AG04450 (cell line): ENCODE results near the gene C2CD2. TPM values are rescaled to one million over a fixed set of nuclear protein-coding genes. Genes with fewer than 3 reads are reported as not detected.

ENCODE experiments used
- CTCF ChIA-PET: fragments of 300-600, 350-600 bp; formaldehyde crosslinking; extraction: SDS; loops from one replicate; lab custom pipeline; 2022; ENCODE audit warnings: antibody characterized with exemption, inconsistent platforms; lab: Charles Lee
- POLR2A ChIA-PET: fragments of 350-600 bp; formaldehyde crosslinking; extraction: SDS; loops from one replicate; lab custom pipeline; 2021; ENCODE audit warnings: antibody characterized with exemption, inconsistent platforms; lab: Yijun Ruan, JAX
- DNase-seq: peaks from one replicate; pipeline ENCODE4 v3.0.0-alpha.2; 2011; ENCODE audit warnings: low read depth, low spot score
- H3K27ac ChIP-seq: one replicate; pipeline ENCODE4 v1.5.1; 2012; ENCODE audit warnings: low read depth, low read length, control low read depth
- H3K27me3 ChIP-seq: one replicate; pipeline ENCODE4 v1.6.0; 2012; ENCODE audit warnings: low read length; ENCODE audit not compliant: control insufficient read depth, insufficient read depth
- H3K4me3 ChIP-seq: 2 replicates; pipeline ENCODE4 v1.5.1; 2011; ENCODE audit warnings: mild to moderate bottlenecking, low read depth, low read length, control low read depth
- H3K9me3 ChIP-seq: 2 replicates; pipeline ENCODE4 v1.5.1; 2012; ENCODE audit warnings: low read length; ENCODE audit not compliant: control insufficient read depth, insufficient read depth
- CTCF ChIP-seq: IDR thresholded peaks from 2 replicates; pipeline ENCODE4 v1.5.1; 2011; ENCODE audit warnings: low read depth, low read length, control low read depth, inconsistent platforms
- polyA plus RNA-seq: library from polyadenylated mRNA; depleted of rRNA; stranded (reverse); fragments of >200 nt; gene quantifications from 2 replicates; pipeline ENCODE4 v1.2.3, GENCODE V29; 2011

The C2CD2 gene
- polyA plus RNA-seq, 1 experiment: 25.4 TPM

GRCh38 chr21:41894511-41894910 is 59.3 kb downstream of the C2CD2 start:
- Histone ChIP-seq H3K9me3 (no peaks in the 10 kb centered on the region; the same call in 1 of the 2 replicates), H3K27me3 (no peaks in the 10 kb centered on the region), H3K4me3 (no peak overlapping the region), H3K27ac (no peak overlapping the region)
- POLR2A ChIA-PET: interaction anchor here (1.5 kb wide), 1 partner anchor 9 kb away, joined by 3 read pairs; no protein-coding TSS in a partner anchor
- CTCF ChIA-PET: interaction anchor here (1.4 kb wide), 1 partner anchor 78 kb away, joined by 4 read pairs; no protein-coding TSS in a partner anchor
- TF ChIP-seq CTCF: no peak
- DNase-seq: no peak

- no peak for DNase-seq
These were observed 61.1 kb downstream of the C2CD2 start for GRCh38 chr21:41892726-41893125.

GRCh38 chr21:41891132-41891531 is 62.7 kb downstream of the C2CD2 start:
- no peak for DNase-seq
- H3K9me3 ChIP-seq: no peaks in the 10 kb centered on the region; the same call in 1 of the 2 replicates
- H3K27ac ChIP-seq: no peak overlapping the region
- no peak overlapping the region for H3K4me3 ChIP-seq
- H3K27me3 ChIP-seq: no peaks in the 10 kb centered on the region
- ChIA-PET POLR2A (no interaction called here), CTCF (no interaction called here)
- no peak for TF ChIP-seq CTCF

More at GRCh38 chr21:41892726-41893125, 61.1 kb downstream of the C2CD2 start:
- no peak overlapping the region for H3K4me3 ChIP-seq
- ChIA-PET POLR2A (no interaction called here), CTCF (no interaction called here)
- H3K9me3 ChIP-seq: no peaks in the 10 kb centered on the region; the same call in 1 of the 2 replicates
- H3K27me3 ChIP-seq: no peaks in the 10 kb centered on the region
- no peak for TF ChIP-seq CTCF
- H3K27ac ChIP-seq: no peak overlapping the region

- no peak overlapping the region for H3K27ac ChIP-seq
- CTCF ChIA-PET: no interaction called here
- TF ChIP-seq CTCF: no peak
- H3K27me3 ChIP-seq: no peaks in the 10 kb centered on the region
- H3K9me3 ChIP-seq: no peaks in the 10 kb centered on the region; the same call in 1 of the 2 replicates
- POLR2A ChIA-PET: no interaction called here
- DNase-seq: no peak
- no peak overlapping the region for H3K4me3 ChIP-seq
These were observed 63.5 kb downstream of the C2CD2 start for GRCh38 chr21:41890355-41890754.

- Histone ChIP-seq H3K27ac (no peak overlapping the region), H3K9me3 (no peaks in the 10 kb centered on the region; the same call in 1 of the 2 replicates), H3K27me3 (no peaks in the 10 kb centered on the region), H3K4me3 (no peak overlapping the region)
- CTCF ChIA-PET: no interaction called here
- TF ChIP-seq CTCF: no peak
- POLR2A ChIA-PET: no interaction called here
- no peak for DNase-seq
These were observed 65.0 kb downstream of the C2CD2 start for GRCh38 chr21:41888749-41889376.
